Stimulated activated naive CD8-positive, alpha-beta T cell treated with anti-CD3 and anti-CD28 coated beads, Interleukin-15, amount 100 ng/mL, for 72 hours (primary cell): ENCODE data around the gene IL1RAPL2.

Source experiments
- ATAC-seq: fragments of 150-1000 bp; cut with Tn5 transposase; 2 replicates; pipeline ENCODE4 v1.10.0; 2021; ENCODE audit warnings: mild to moderate bottlenecking, moderate library complexity
- DNase-seq, 2 donors: peaks; one replicate each; pipeline ENCODE4 v3.0.0; 2021 to 2022
- H3K27ac Mint-ChIP-seq, 2 donors: one replicate each; pipeline ENCODE4 v1.8.0; 2022; ENCODE audit warnings: mild to moderate bottlenecking in 2 of 2, mixed read lengths in 2 of 2, moderate library complexity in 2 of 2
- H3K27me3 Mint-ChIP-seq: one replicate; pipeline ENCODE4 v1.8.0; 2022; ENCODE audit warnings: mixed read lengths
- H3K4me1 Mint-ChIP-seq: one replicate; pipeline ENCODE4 v1.8.0; 2022; ENCODE audit warnings: mild to moderate bottlenecking, mixed read lengths
- H3K4me3 Mint-ChIP-seq, 2 donors: one replicate each; pipeline ENCODE4 v1.8.0; 2022; ENCODE audit warnings: mild to moderate bottlenecking in 2 of 2, mixed read lengths in 2 of 2, moderate library complexity in 1 of 2
- H3K9me3 Mint-ChIP-seq, 2 donors: one replicate each; pipeline ENCODE4 v1.8.0; 2022; ENCODE audit warnings: mixed read lengths in 2 of 2

Gene IL1RAPL2

DNA sequence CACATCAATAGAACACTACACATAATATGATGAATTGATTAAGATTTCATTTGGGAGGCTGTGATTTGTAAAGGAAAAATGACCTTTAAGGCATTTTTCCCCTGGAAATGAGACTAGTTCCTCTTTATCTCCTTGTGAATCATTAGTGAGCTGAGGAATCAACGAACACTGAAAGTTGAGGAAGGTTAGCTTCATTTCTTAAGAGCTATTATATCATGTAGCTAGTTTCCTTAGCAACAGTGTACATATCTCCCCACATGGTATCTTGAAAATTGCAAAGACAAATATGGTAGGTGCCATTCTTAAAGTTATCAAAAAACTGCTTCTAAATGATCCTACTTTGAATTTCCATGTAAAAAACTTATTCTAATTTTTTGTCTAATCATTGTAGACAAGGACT, 1128.8 kb downstream of the IL1RAPL2 start:
- DNase-seq = no peak
- Mint-ChIP-seq H3K4me3 (no peak overlapping the region), H3K27me3 (no peaks in the 10 kb centered on the region), H3K9me3 (no peaks in the 10 kb centered on the region), H3K4me1 (no peaks in the 10 kb centered on the region), H3K27ac (no peak overlapping the region)
- no peak for ATAC-seq

DNA sequence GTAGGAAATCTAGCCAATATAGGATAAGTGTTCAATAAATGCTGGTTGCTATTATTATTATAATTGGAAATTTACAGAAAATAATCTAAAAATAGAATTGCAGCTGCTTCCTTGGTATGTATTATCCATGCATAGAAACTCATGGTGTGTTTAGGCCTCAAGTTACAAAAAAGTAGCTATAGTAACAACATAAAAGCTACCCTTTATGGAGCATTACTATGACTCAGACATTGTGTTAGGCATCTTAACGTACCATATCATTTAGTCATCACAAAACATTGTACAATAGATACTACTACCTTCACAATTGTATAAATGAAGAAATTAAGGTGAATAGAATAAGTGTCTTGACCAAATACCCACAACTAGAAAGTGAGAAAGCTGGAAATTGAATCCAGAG, 1129.5 kb downstream of the IL1RAPL2 start:
- no peaks in the 10 kb centered on the region for H3K27me3 Mint-ChIP-seq
- DNase-seq (no peak), ATAC-seq (no peak)
- H3K27ac Mint-ChIP-seq = no peak overlapping the region
- no peaks in the 10 kb centered on the region for H3K9me3 Mint-ChIP-seq
- no peak overlapping the region for H3K4me3 Mint-ChIP-seq
- no peaks in the 10 kb centered on the region for H3K4me1 Mint-ChIP-seq

DNA sequence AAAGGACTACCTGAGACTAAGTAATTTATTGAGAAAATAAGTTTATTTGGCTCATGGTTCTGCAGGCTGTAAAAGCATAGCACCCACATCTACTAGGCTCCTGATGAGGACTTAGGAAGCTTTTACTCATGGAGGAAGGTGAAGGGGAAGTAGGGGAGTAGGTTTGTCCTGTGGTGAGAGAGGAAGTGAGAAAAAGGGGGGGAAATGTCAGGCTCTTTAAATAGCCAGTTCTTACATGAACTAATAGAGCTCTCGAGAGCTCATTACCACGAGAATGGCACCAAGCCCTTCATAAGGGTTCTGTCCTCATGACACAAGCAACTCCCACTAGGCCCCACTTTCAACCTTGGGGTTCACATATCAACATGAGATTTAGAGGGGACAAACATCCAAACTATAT, 1130.9 kb downstream of the IL1RAPL2 start:
- Mint-ChIP-seq H3K9me3 (no peaks in the 10 kb centered on the region), H3K4me3 (no peak overlapping the region), H3K27ac (no peak overlapping the region), H3K4me1 (no peaks in the 10 kb centered on the region), H3K27me3 (no peaks in the 10 kb centered on the region)
- ATAC-seq = no peak
- DNase-seq = no peak

DNA sequence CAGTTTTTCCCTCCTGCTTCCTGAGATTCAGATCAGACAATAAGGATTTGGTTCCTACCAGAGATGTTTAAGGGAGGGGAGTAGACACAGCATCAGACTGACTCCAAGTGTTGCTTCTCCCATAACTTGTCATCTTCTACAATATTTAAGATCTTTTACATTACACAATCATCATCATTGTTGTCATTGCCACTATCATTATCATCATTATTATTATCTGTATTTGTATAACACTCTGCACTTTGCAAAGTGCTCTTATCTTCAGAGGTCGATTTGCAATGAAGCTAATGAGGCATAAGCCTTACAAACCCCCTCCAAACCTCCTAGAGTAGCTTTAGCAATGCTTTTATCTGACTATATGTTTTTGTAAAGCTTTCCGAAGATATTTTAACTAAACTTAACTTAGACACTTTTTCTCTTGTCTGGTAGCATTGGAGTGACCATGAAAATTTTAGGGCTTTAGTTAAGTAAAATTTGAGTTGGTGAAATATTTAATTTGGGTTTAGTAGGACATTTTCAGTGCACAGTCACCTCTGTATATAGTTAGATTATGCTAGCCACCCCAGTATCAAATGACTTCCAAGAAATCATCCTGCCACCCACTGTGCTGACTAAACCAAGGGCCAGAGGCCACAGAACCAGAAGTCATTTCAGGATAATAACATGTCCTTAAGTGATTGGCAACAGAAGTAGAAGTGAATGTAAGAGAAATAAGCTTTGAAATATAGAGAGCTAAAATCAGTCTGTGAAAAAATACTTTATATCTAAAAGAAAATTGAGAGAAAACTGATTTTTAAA, 1132.2 kb downstream of the IL1RAPL2 start:
- Mint-ChIP-seq H3K4me1 (no peaks in the 10 kb centered on the region), H3K27me3 (no peaks in the 10 kb centered on the region), H3K9me3 (no peaks in the 10 kb centered on the region), H3K4me3 (no peak overlapping the region), H3K27ac (no peak overlapping the region)
- ATAC-seq = no peak
- no peak for DNase-seq

DNA sequence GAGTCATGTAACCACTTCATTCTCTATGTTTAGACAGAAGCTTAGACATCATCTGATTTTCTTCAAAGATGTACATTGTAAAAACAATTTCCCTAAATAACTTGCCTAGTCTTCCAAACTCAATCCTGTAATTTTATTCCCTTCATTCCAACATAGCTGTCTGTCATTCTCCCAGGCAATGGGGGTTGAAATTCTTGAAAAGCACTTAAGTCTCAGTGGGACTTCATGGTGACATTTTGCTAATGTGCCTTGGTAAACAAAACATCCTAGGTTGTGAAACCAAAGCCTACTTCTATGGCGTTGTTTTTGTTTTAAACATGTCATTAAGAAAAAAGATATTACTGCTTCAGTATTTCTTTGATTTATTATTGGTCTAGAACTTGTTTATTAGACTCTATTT, 1134.3 kb downstream of the IL1RAPL2 start:
- Mint-ChIP-seq H3K9me3 (no peaks in the 10 kb centered on the region), H3K4me1 (no peaks in the 10 kb centered on the region), H3K27me3 (no peaks in the 10 kb centered on the region), H3K27ac (no peak overlapping the region), H3K4me3 (no peak overlapping the region)
- DNase-seq (no peak), ATAC-seq (no peak)

DNA sequence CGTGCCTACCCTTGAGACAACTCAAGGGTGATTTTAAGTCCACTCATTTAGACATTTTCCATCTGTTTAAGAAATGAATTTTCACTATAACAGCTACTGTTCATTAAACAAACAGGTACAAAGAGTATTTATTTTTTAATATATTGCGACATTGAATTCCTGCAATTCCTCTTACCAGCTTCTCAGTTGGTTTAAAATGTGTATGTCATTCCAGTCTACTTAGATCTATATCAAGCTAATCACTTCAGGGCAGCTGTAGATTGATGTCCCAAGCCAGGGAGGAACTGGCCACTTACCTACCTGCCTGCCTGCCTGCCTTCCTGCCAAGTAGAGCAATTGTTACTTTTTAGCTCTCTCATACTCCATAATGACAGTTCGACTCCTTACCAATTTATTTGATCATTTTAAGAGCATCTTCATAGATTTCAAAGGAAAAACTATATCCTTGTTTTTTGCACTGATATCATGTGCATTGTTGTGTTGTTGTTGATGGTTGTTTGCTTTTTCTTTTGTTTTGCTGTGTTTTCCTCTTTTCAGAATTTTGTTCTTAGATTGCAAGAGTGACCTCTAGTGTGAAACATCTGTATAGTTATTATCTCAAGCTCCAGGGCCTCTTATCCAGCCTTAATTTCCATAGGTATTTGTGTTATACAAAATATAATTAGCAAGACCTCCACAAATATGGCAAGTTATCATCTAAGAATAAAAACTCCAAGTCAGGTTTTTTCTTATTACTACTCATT, 1135.5 kb downstream of the IL1RAPL2 start:
- no peak for ATAC-seq
- Mint-ChIP-seq H3K9me3 (no peaks in the 10 kb centered on the region), H3K27ac (no peak overlapping the region), H3K4me3 (no peak overlapping the region), H3K4me1 (no peaks in the 10 kb centered on the region), H3K27me3 (no peaks in the 10 kb centered on the region)
- no peak for DNase-seq

DNA sequence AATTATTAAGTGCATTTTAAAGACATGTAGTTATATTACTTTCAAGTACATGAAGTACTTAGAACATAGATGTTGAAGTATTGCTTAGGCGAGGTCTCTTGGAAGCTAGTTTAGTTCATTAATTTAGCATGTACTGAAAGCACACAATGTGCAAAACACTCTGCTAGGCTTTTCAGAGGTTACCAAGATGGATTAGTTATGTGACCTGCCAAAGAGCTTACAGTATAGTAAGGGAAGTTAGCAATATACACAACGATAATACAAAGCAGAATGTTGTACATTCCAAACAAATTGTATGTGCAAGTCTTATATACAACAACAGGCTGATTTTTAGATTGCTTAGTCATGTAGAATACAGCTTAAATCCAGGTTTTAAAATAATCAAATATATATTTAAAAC, 1137.9 kb downstream of the IL1RAPL2 start:
- Mint-ChIP-seq H3K4me1 (no peaks in the 10 kb centered on the region), H3K9me3 (no peaks in the 10 kb centered on the region), H3K27ac (no peak overlapping the region), H3K27me3 (no peaks in the 10 kb centered on the region), H3K4me3 (no peak overlapping the region)
- no peak for DNase-seq
- no peak for ATAC-seq

DNA sequence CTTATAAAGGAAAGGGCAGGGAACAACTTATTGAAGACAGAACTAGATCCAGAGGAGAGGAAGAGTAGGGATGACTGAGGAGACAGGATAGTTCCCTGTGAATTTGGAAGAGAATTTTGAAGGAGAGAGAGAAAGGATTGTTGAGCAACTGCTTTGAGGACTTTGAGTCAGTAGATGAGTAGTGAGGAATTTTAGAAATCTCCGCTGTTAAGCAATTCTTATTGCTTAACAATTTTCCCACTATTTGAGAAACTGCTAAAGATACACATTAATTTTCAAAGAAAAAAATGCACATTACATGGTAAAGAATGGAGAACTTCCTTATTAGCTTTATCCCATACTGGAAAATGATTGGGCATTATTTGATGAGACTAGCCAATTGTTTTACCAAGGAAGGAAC, 1140.0 kb downstream of the IL1RAPL2 start:
- DNase-seq = no peak
- Mint-ChIP-seq H3K27me3 (no peaks in the 10 kb centered on the region), H3K4me3 (no peak overlapping the region), H3K9me3 (peaks cover 0 to 9% of the 10 kb centered on the region in 2 donors), H3K27ac (no peak overlapping the region), H3K4me1 (no peaks in the 10 kb centered on the region)
- no peak for ATAC-seq

DNA sequence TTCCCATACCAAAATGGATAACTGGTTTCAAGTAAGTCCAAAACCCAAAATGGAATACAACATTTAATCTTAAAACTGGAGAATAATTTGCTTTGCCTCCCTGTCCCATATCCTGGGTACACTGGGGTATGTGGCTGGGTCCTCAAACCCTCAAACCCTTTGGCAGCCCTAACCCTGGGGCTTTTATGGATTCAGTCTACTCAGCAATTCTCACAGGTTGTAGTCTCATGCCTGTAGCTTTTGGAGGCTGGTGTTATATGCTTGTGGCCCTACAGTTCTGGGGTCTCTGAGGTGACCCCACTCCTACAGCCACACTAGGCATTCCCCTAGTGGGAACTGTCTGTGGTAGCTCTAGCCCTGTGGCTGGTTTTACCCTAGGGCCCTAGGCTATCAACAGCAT, 1145.8 kb downstream of the IL1RAPL2 start:
- no peaks in the 10 kb centered on the region for H3K4me1 Mint-ChIP-seq
- DNase-seq = no peak
- no peak overlapping the region for H3K4me3 Mint-ChIP-seq
- no peaks in the 10 kb centered on the region for H3K27me3 Mint-ChIP-seq
- peaks cover 0 to 9% of the 10 kb centered on the region in 2 donors for H3K9me3 Mint-ChIP-seq
- no peak overlapping the region for H3K27ac Mint-ChIP-seq
- ATAC-seq = no peak

DNA sequence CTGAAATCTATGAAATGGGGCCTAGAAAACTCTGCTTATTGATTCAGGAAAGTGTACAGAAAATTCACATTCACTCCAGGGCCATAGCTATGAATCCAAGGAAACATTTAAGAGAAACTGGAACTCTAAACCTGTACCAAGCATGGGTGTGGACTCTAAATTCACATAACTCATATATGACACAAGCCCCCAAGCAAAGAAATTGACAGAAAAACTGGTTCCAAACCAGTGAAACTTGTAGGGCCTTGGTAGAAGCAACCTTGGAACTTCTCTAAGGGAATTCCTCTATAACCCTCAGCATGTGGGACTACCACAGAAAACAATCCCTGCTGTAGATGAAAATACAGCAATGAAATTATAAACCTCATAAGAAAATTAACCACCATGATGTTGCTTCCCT, 1149.7 kb downstream of the IL1RAPL2 start:
- H3K4me3 Mint-ChIP-seq = no peak overlapping the region
- no peak for ATAC-seq
- H3K4me1 Mint-ChIP-seq = no peaks in the 10 kb centered on the region
- H3K9me3 Mint-ChIP-seq = no peaks in the 10 kb centered on the region
- no peaks in the 10 kb centered on the region for H3K27me3 Mint-ChIP-seq
- H3K27ac Mint-ChIP-seq = no peak overlapping the region
- no peak for DNase-seq

DNA sequence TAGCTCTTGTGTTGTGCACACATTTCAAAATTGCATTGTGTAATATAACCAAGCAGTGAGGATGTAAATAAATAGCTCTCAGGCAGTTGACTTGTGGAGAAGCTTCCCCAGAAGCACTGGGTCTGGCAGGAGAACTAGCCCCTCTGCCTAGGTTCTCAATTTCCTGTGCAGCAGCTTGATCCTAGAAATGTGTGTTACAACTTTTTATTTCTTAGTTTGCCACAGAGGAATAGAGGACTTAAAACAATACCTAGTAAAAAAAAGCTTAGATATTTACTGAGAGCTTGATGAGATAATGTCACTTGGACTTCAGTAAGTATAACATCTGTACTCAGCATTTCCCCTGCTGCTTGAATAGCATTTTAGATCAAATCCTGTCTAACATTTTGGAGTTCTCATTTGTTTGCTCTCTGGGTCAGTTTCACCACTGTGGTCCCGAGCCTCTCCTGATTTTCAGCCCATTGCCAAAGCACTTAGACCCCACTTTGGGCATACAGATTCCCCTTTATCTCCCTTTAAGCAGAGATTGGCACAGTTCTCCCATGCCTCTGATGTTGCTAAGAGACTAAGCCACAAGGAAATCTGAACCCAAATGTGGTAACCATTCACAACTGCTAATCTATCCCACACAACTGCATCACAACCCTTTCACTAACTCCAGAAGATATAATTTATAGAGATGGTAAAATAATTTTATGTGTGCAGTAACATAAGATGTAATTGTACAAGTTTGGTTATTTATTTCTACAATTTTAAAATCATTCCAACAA, 1158.2 kb downstream of the IL1RAPL2 start:
- Mint-ChIP-seq H3K27ac (no peak overlapping the region), H3K27me3 (no peaks in the 10 kb centered on the region), H3K9me3 (no peaks in the 10 kb centered on the region), H3K4me3 (no peak overlapping the region), H3K4me1 (no peaks in the 10 kb centered on the region)
- DNase-seq (no peak), ATAC-seq (no peak)

DNA sequence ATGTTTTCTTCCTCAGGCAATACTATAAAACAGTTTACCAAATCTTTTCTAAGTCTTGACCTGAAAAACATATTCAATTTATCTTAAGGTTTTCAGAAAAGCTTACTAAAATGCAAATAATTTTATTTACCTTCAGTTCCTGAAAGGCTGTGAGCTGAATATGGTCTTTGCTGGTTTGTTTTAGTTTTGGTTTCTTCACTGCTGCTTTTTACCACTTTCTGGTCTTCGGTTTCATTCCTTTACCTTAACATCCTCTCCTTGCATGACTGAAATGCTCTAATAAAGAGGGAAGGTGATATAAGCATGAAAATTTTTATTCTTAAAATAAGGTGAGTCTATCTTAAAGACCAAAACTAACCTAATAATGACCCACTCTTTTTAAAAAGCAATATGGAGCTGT, 1159.2 kb downstream of the IL1RAPL2 start:
- no peaks in the 10 kb centered on the region for H3K4me1 Mint-ChIP-seq
- H3K27ac Mint-ChIP-seq = no peak overlapping the region
- no peak for DNase-seq
- no peak overlapping the region for H3K4me3 Mint-ChIP-seq
- no peaks in the 10 kb centered on the region for H3K27me3 Mint-ChIP-seq
- ATAC-seq = no peak
- H3K9me3 Mint-ChIP-seq = no peaks in the 10 kb centered on the region

DNA sequence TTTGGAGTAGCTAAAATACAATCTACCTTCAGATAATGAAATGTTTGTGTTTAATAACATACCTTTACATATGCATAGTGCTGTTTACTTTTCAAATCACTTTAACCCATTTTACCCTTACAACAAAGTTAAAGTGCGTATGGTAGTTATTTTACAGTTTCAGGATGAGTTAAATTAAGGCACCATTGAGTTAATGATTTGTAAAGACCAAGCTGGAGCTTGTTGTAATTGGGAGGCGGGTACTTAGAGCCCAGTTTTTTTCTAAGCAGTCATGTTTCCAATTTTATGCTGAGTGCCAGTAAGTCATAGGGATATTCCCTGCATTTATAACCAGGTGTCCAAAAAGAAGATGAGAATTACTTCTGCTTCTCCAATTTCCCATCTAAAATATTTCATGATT, 1172.2 kb downstream of the IL1RAPL2 start:
- Mint-ChIP-seq H3K4me3 (no peak overlapping the region), H3K27ac (no peak overlapping the region), H3K4me1 (no peaks in the 10 kb centered on the region), H3K27me3 (no peaks in the 10 kb centered on the region), H3K9me3 (no peaks in the 10 kb centered on the region)
- DNase-seq = no peak
- ATAC-seq = no peak

DNA sequence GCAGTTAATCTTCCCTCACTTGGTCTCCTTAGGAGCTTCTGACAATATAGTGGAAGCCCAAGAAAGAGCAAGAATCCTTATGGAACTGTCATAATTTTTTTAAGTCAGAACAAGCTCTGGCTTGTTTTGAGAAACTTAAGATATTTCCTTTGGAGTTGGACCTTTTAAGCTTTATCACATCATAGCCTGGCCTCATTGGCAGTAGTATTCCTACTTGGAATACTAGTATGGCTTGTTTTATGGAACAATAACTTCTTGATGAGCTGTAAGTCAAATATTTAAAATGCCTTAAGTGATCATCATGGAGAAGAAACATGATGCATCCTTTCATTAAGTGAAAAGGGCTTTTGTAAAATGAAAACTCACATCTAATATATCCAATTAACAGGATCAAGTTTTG, 1178.3 kb downstream of the IL1RAPL2 start:
- no peak overlapping the region for H3K27ac Mint-ChIP-seq
- no peaks in the 10 kb centered on the region for H3K9me3 Mint-ChIP-seq
- no peak overlapping the region for H3K4me3 Mint-ChIP-seq
- DNase-seq (no peak), ATAC-seq (no peak)
- no peaks in the 10 kb centered on the region for H3K27me3 Mint-ChIP-seq
- no peaks in the 10 kb centered on the region for H3K4me1 Mint-ChIP-seq

DNA sequence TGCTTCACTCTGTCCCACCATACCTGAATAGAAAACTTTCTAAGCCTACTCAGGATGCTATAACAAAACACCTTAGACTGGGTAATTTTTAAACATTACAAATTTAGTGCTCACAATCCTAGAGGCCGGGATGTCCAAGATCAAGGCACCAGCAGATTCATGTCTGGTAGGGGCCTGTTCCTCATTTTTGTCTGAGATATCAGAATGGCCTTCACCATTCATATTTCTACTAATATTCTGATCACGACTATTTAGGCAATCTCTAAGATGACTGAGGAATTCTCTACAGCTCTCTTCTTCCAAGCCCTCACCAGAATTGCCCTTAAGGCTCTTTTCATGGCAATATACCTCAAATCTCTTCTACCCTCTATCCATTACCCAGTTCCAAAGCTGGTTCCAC, 1178.9 kb downstream of the IL1RAPL2 start:
- no peak overlapping the region for H3K4me3 Mint-ChIP-seq
- no peak for ATAC-seq
- H3K27me3 Mint-ChIP-seq = no peaks in the 10 kb centered on the region
- DNase-seq = no peak
- no peaks in the 10 kb centered on the region for H3K9me3 Mint-ChIP-seq
- no peak overlapping the region for H3K27ac Mint-ChIP-seq
- no peaks in the 10 kb centered on the region for H3K4me1 Mint-ChIP-seq

DNA sequence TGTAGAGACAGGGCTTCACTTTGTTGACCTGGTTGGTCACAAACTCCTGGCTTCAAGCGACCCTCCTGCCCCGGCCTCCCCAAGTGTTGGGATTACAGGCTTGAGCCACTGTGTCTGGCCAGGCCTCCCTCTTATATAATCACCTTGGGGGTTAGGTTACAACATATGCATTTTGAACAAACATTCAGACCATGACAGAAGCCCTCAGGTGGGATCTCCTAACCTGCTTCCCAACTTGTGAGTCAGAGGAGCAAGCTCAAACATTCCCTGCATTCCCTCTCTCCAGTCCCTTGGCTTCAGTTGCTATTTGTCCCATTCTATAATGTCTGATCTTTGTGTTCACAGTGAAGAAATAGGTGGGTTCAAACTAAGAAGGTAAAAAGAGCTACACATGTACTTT, 1179.9 kb downstream of the IL1RAPL2 start:
- ATAC-seq = no peak
- Mint-ChIP-seq H3K9me3 (no peaks in the 10 kb centered on the region), H3K27ac (no peak overlapping the region), H3K4me3 (no peak overlapping the region), H3K4me1 (no peaks in the 10 kb centered on the region), H3K27me3 (no peaks in the 10 kb centered on the region)
- no peak for DNase-seq
